Activated T-helper 1 cell treated with Interleukin-2 at 50 U/mL for 16 hours (primary cell): ENCODE measurements around the gene CD1C.
"Not testable (repeated sequence)": the region's sequence is repeated elsewhere in the genome, so short reads cannot be mapped to it uniquely, and the experiment has no call there.

ENCODE experiments used
- DNase-seq: peaks from one replicate; pipeline ENCODE4 v3.0.0-alpha.2; 2020; ENCODE audit warnings: low read depth

CD1C gene

GRCh38 chr1:158329300-158329699, 39.6 kb downstream of the CD1C start:
- DNase-seq, result no peak

DNA sequence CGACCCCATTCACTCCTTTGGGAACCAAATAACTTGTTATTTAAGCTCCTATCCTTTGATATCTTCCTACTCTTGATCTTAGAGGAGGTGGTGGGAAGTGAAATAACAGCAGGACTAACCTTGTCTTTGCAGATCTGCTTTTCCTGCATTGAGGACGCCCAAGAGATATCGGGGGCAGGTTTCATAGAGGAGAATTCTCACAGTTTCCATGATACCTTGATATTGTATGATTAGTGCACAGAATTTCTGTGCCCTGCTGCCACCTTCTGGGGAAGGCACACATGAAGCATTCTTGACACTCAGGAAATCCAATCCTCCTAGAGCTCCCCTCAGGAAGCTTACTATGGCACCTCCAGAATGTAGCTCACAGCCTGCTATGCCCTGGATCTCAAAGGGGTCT, 40.0 kb downstream of the CD1C start:
- no peak for DNase-seq

- DNase-seq, result no peak
Measured at GRCh38 chr1:158330391-158331105, 40.8 kb downstream of the CD1C start.

GRCh38 chr1:158331106-158331425, 41.3 kb downstream of the CD1C start:
- DNase-seq, result no peak

- DNase-seq, result no peak
Measured at GRCh38 chr1:158331481-158332150, 41.9 kb downstream of the CD1C start, which contains the start of gene CD1B. Gene CD1B, minus strand, starts transcription at chr1:158331531. Its CDS starts 108 bp downstream, at chr1:158331423.

DNA sequence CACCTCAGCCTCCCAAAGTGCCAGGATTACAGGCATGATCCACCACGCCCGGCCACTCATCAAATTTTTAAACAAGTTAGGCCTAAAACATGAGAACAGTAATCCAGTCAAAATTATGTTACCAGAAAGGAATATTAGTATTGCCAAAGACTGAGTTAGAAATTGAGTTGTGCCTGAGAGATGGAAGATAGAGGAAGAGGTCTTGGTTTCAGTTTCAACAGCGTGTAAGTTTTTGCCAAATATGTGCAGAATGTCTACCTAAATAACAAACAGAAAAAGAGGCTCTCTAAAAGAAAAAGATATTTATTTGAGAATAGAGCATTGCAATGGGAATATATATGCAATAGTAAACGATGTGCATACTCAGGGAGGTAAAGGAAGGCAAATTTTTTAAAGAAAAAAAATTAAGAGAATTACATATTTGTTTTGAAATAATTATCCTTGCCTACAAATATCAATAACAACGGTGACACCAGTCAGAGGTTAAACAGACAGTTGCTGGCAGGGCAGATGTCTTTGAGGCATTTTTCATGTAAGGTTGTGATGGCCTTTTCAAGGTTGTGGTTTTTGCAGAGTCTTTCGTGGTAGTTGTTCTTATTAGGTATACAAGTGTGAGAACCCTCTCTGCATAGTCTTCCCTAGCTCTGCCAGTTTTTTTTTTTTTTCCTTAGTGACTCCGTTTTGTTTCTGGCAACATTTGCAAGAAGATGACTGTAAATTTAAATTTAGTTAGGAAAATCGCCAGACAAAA, 43.9 kb downstream of the CD1C start:
- no peak for DNase-seq

DNA sequence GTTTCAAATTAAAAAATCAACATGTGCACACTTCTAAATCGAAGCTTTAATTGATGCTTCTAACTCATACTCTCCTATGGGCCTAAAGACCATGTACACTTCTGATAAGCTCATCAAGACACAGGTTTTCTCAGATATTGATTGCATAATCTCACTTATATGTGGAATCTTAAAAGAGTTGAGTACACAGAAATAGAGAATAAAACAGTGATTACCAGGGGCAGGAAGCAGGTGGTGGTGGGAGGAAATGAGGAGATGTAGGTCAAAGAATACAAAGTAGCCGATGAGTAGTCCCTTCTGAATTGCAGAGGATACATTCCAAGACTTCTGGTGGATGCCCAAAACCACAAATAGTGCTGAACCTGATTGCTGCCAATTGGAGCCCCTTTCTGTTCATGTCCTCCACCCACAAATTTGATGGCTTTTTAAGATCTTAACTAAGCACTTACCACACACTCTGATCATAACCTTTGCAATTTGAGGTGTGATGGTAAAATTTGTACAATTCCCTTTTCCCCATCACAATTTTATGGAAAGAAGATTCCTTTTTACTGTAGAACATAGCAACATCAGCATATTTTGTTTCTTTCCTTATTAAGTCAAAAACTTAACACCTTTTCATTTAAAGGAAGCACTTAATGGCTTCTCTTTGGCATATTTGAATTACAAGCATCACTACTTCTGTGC, 44.9 kb downstream of the CD1C start:
- DNase-seq, result no peak

- DNase-seq, result no peak
Measured at GRCh38 chr1:158335213-158335532, 45.5 kb downstream of the CD1C start.

DNA sequence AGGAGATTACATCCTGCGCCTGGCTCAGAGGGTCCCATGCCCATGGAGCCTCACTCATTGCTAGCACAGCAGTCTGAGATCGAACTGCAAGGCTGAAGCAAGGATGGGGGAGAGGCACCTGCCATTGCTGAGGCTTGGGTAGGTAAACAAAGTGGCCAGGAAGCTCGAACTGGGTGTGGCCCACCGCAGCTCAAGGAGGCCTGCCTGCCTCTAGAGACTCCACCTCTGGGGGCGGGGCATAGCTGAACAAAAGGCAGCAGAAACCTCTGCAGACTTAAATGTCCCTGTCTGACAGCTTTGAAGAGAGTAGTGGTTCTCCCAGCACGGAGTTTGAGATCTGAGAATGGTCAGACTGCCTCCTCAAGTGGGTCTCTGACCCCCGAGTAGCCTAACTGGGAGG, 46.7 kb downstream of the CD1C start:
- DNase-seq, result not testable (repeated sequence)
